ENCODE results near the gene IL33. TPM values are rescaled to one million over a fixed set of nuclear protein-coding genes. Genes with fewer than 3 reads are reported as not detected.

The IL33 gene
- total and polyA plus RNA-seq, 2 donors (not counting 1 experiment from before 2014, with no cell fraction given): not detected

DNA sequence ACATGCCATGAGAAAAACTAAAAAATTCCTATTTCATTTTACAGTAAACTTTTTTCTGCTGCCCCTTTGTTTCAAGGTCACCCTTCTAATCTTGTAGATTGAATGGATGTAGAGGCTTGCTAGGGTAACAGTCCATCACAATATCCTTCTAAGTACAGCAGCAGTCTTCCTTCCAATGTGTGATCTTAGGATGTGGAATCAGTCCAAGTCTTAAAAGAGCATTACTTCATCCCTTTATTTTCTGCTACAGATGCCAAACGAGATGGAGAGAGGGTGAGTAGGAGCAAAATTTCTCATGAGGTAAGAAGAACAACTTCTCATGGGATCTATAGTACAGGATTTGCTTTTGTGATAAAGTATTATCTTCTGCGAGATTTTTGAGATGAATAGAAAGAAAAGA, 704 bp upstream of the IL33 start:
- no peak overlapping the region for H3K4me2 ChIP-seq (replicated peaks; ENCODE audit: low read depth, low read length, poor library complexity, severe bottlenecking)
- DNase-seq (no peak), ATAC-seq (ENCODE audit: low read depth) (no peak)
- no peak overlapping the region for H3K9ac ChIP-seq (ENCODE audit: low read length)
- CTCF ChIA-PET: no interaction called here
- H3K9me3 ChIP-seq (ENCODE audit: control extremely low read depth in 1 of 3, control insufficient read depth in 2 of 3, insufficient read depth in 1 of 3, low read length in 2 of 3): peaks cover 0 to 9% (median 1%) of the 10 kb centered on the region in 3 donors
- no peak for TF ChIP-seq EZH2 (IDR thresholded peaks at IDR 0.05; ENCODE audit: borderline replicate concordance, insufficient read depth, low read depth, low read length, poor library complexity, severe bottlenecking)
- TF ChIP-seq, protein P1, sequence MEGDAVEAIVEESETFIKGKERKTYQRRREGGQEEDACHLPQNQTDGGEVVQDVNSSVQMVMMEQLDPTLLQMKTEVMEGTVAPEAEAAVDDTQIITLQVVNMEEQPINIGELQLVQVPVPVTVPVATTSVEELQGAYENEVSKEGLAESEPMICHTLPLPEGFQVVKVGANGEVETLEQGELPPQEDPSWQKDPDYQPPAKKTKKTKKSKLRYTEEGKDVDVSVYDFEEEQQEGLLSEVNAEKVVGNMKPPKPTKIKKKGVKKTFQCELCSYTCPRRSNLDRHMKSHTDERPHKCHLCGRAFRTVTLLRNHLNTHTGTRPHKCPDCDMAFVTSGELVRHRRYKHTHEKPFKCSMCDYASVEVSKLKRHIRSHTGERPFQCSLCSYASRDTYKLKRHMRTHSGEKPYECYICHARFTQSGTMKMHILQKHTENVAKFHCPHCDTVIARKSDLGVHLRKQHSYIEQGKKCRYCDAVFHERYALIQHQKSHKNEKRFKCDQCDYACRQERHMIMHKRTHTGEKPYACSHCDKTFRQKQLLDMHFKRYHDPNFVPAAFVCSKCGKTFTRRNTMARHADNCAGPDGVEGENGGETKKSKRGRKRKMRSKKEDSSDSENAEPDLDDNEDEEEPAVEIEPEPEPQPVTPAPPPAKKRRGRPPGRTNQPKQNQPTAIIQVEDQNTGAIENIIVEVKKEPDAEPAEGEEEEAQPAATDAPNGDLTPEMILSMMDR (IDR thresholded peaks at IDR 0.05): no peak
- Mint-ChIP-seq H3K4me3 (no peak overlapping the region), H3K27ac (no peak overlapping the region), H3K4me1 (no peaks in the 10 kb centered on the region), H3K9me3 (ENCODE audit: insufficient read depth) (peaks cover 2% of the 10 kb centered on the region), H3K27me3 (peaks cover 25% of the 10 kb centered on the region)
- H3K4me3 ChIP-seq (ENCODE audit: control extremely low read depth in 1 of 5, extremely low read depth in 1 of 5, insufficient read depth in 1 of 5, low read depth in 2 of 5, low read length in 4 of 5): no peak overlapping the region
- H3K79me2 ChIP-seq (ENCODE audit: control insufficient read depth, insufficient read depth, low read length): no peaks in the 10 kb centered on the region
- no peaks in the 10 kb centered on the region for H4K20me1 ChIP-seq (ENCODE audit: control insufficient read depth, insufficient read depth, low read length, poor library complexity, severe bottlenecking)
- H2AFZ ChIP-seq (ENCODE audit: insufficient read depth, low read depth, low read length, poor library complexity, severe bottlenecking): no peak overlapping the region
- H3K27me3 ChIP-seq (replicated peaks in 1 of 4; ENCODE audit: control extremely low read depth in 1 of 4, control insufficient read depth in 3 of 4, insufficient read depth in 4 of 4, low read length in 3 of 4): peaks cover 0 to 6% (median 0%) of the 10 kb centered on the region in 4 experiments
- H3K4me1 ChIP-seq (ENCODE audit: control insufficient read depth in 2 of 2, insufficient read depth in 2 of 2, low read length in 2 of 2): no peaks in the 10 kb centered on the region
- H3K36me3 ChIP-seq (replicated peaks in 1 of 2; ENCODE audit: control extremely low read depth in 1 of 2, control insufficient read depth in 1 of 2, extremely low read depth in 1 of 2, insufficient read depth in 2 of 2, low read length in 1 of 2): no peaks in the 10 kb centered on the region
- POLR2A ChIA-PET: no interaction called here
- no peak overlapping the region for H3K27ac ChIP-seq (ENCODE audit: low read length in 2 of 2)
- intact Hi-C loops (cut with micrococcal nuclease): no loop called here
- 85% methylated on average over 2 of the region's 2 CpGs for WGBS (ENCODE audit: insufficient coverage)

- no peak overlapping the region for H3K4me3 Mint-ChIP-seq
- ChIA-PET POLR2A (no interaction called here), CTCF (no interaction called here)
- no peak overlapping the region for H3K27ac Mint-ChIP-seq
- Histone ChIP-seq H3K9me3 (ENCODE audit: control extremely low read depth in 1 of 3, control insufficient read depth in 2 of 3, insufficient read depth in 1 of 3, low read length in 2 of 3) (peaks cover 0 to 1% (median 0%) of the 10 kb centered on the region in 3 donors), H3K4me3 (ENCODE audit: control extremely low read depth in 1 of 5, extremely low read depth in 1 of 5, insufficient read depth in 1 of 5, low read depth in 2 of 5, low read length in 4 of 5) (no peak overlapping the region), H2AFZ (ENCODE audit: insufficient read depth, low read depth, low read length, poor library complexity, severe bottlenecking) (no peak overlapping the region), H3K4me2 (replicated peaks; ENCODE audit: low read depth, low read length, poor library complexity, severe bottlenecking) (no peak overlapping the region), H3K79me2 (ENCODE audit: control insufficient read depth, insufficient read depth, low read length) (no peaks in the 10 kb centered on the region), H3K4me1 (ENCODE audit: control insufficient read depth in 2 of 2, insufficient read depth in 2 of 2, low read length in 2 of 2) (no peaks in the 10 kb centered on the region), H3K9ac (ENCODE audit: low read length) (no peak overlapping the region), H3K27me3 (replicated peaks in 1 of 4; ENCODE audit: control extremely low read depth in 1 of 4, control insufficient read depth in 3 of 4, insufficient read depth in 4 of 4, low read length in 3 of 4) (peaks cover 0 to 6% (median 0%) of the 10 kb centered on the region in 4 experiments), H4K20me1 (ENCODE audit: control insufficient read depth, insufficient read depth, low read length, poor library complexity, severe bottlenecking) (no peaks in the 10 kb centered on the region), H3K36me3 (replicated peaks in 1 of 2; ENCODE audit: control extremely low read depth in 1 of 2, control insufficient read depth in 1 of 2, extremely low read depth in 1 of 2, insufficient read depth in 2 of 2, low read length in 1 of 2) (no peaks in the 10 kb centered on the region), H3K27ac (ENCODE audit: low read length in 2 of 2) (no peak overlapping the region)
- no peaks in the 10 kb centered on the region for H3K4me1 Mint-ChIP-seq
- peaks cover 29% of the 10 kb centered on the region for H3K27me3 Mint-ChIP-seq
- TF ChIP-seq, protein P1 (IDR thresholded peaks at IDR 0.05): no peak
- TF ChIP-seq EZH2 (IDR thresholded peaks at IDR 0.05; ENCODE audit: borderline replicate concordance, insufficient read depth, low read depth, low read length, poor library complexity, severe bottlenecking): no peak
- intact Hi-C loops (cut with micrococcal nuclease): no loop called here
- no CpG with 5 or more reads among the region's 3 CpGs for WGBS (ENCODE audit: insufficient coverage)
- no peak for ATAC-seq (ENCODE audit: low read depth)
- H3K9me3 Mint-ChIP-seq (ENCODE audit: insufficient read depth): no peaks in the 10 kb centered on the region
- DNase-seq: no peak
Measured at GRCh38 chr9:6216002-6216401, 395 bp downstream of the IL33 start.

Data from B cell (primary cell).